Muscle layer of duodenum (tissue), 2 donors: ENCODE data around the gene SLC15A4.

ENCODE experiments used
- H3K27ac ChIP-seq: one replicate; pipeline ENCODE4 v1.7.0; 2013; ENCODE audit warnings: mild to moderate bottlenecking, low read length
- H3K27me3 ChIP-seq: one replicate; pipeline ENCODE4 v1.7.0; 2013; ENCODE audit warnings: low read depth, mild to moderate bottlenecking, control low read depth, low read length
- H3K36me3 ChIP-seq, 2 donors: one replicate each; pipeline ENCODE4 v1.7.0; 2013; ENCODE audit warnings: low read length in 2 of 2, control low read depth in 1 of 2, mild to moderate bottlenecking in 1 of 2; ENCODE audit not compliant: insufficient read depth in 2 of 2, control insufficient read depth in 1 of 2
- H3K4me1 ChIP-seq, 2 donors: one replicate each; pipeline ENCODE4 v1.7.0; 2013; ENCODE audit warnings: low read length in 2 of 2, mild to moderate bottlenecking in 2 of 2, control low read depth in 1 of 2, moderate library complexity in 1 of 2; ENCODE audit not compliant: insufficient read depth in 2 of 2, control insufficient read depth in 1 of 2
- H3K4me3 ChIP-seq, 2 donors: one replicate each; pipeline ENCODE4 v1.7.0; 2013; ENCODE audit warnings: low read length in 2 of 2, low read depth in 1 of 2, mild to moderate bottlenecking in 1 of 2
- H3K9me3 ChIP-seq, 2 donors: one replicate each; pipeline ENCODE4 v1.7.0; 2013; ENCODE audit warnings: low read length in 2 of 2, control low read depth in 1 of 2, mild to moderate bottlenecking in 1 of 2; ENCODE audit not compliant: control insufficient read depth in 1 of 2
- donor health status: healthy.

SLC15A4 gene

GRCh38 chr12:128823916-128824839 is at the start of gene SLC15A4:
SLC15A4 (minus strand) TSS chr12:128823958; CDS start chr12:128823943, 15 bp downstream.
- Histone ChIP-seq H3K36me3 (no peaks in the 10 kb centered on the region), H3K4me1 (peaks cover 0 to 28% of the 10 kb centered on the region in 2 donors), H3K27ac (peak within 1 kb of the TSS; percentile 79), H3K27me3 (no peaks in the 10 kb centered on the region), H3K9me3 (no peaks in the 10 kb centered on the region), H3K4me3 (peak within 1 kb of the TSS; percentile 83 to 93)

DNA sequence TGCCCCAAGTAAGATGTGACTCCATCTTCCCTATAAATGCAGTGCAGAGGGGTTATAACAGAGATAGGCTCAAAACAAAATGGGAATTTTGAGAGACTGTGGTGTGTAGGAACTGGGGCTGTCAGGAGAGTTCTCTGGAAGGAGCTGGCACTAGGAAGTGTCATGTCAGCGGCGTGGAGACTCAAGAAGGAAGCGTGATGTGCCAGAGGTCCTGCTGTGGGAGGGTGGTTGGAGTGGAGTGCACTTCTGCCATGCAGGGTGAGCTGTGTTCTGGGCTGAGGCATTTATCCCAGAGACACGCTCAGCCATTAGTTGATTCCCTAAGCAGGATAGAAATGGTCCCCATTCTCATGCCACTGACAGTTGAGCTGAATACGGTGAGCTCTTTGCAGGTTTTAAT is 48.5 kb upstream of the SLC15A4 start:
- Histone ChIP-seq H3K27ac (no peak overlapping the region), H3K4me1 (no peaks in the 10 kb centered on the region), H3K36me3 (no peaks in the 10 kb centered on the region), H3K4me3 (no peak overlapping the region), H3K9me3 (peaks cover 8 to 21% of the 10 kb centered on the region in 2 donors), H3K27me3 (no peaks in the 10 kb centered on the region)

- Histone ChIP-seq H3K9me3 (peaks cover 8 to 15% of the 10 kb centered on the region in 2 donors), H3K4me1 (no peaks in the 10 kb centered on the region), H3K27me3 (no peaks in the 10 kb centered on the region), H3K36me3 (no peaks in the 10 kb centered on the region), H3K27ac (no peak overlapping the region), H3K4me3 (no peak overlapping the region)
These were observed 47.7 kb upstream of the SLC15A4 start for GRCh38 chr12:128871516-128871892.

GRCh38 chr12:128867466-128867865 is 43.7 kb upstream of the SLC15A4 start:
- Histone ChIP-seq H3K36me3 (no peaks in the 10 kb centered on the region), H3K27me3 (no peaks in the 10 kb centered on the region), H3K4me3 (no peak overlapping the region), H3K4me1 (no peaks in the 10 kb centered on the region), H3K9me3 (no peaks in the 10 kb centered on the region), H3K27ac (no peak overlapping the region)

- Histone ChIP-seq H3K9me3 (no peaks in the 10 kb centered on the region), H3K27ac (no peak overlapping the region), H3K4me1 (no peaks in the 10 kb centered on the region), H3K4me3 (no peak overlapping the region), H3K36me3 (no peaks in the 10 kb centered on the region), H3K27me3 (no peaks in the 10 kb centered on the region)
These were observed 40.9 kb upstream of the SLC15A4 start for GRCh38 chr12:128864516-128865186.

DNA sequence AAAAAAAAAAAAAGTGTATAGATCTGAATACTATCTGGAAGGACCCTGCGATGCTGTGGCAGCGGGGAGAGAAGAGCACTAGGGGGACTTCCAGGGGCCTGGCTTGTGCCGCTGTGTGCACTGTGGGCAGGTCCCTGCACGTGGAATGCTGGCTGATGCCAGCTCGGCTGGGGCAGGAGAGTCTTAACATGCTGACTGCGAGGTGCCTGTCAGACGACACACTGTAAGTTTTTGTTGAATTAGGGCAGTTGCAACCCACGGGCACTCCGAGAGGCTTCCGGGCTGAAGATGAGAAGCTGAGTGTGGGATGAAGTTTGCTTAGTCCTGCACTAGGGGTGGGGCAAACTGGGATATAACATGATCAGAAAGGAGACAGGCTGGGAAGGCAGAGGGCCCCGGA is 40.2 kb upstream of the SLC15A4 start:
- no peaks in the 10 kb centered on the region for H3K4me1 ChIP-seq
- no peak overlapping the region for H3K27ac ChIP-seq
- no peak overlapping the region for H3K4me3 ChIP-seq

DNA sequence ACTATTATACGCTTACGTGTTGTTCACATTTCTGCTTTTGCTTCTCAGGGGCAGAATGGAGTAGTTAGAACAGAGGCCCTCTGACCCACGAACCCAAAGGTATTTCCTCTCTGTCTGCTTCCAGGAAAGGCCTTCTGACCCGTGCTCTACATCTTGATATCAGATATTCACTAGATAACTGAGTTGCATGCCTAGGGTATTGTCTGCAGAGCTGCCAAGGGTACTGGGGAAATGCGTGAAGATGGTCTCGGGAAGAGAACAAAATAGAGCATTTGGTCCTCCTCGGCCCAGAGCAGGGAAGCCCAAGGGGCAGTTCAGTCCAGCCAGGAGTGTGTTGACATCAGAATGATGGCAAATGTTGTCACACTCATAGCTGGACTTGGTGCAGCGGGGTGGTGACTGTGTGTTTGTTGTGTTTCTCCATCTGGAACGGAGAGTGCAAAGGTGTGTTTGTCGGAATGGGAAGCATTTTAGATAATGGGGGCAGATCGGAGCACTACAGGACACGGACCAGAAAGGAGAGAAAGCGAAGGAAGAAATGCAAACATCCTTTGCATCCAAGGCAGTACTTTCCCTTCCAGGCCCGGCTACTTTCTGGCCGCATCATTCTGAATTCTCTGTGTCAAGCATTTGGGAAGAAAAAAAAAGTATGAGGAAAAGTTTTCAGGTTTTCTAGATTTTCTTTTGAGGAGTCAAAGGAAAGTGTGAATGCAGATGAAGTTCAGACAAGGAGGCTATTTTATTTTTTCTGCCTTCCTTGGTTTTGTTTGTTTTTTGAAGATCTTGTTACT is 37.7 kb upstream of the SLC15A4 start:
- no peak overlapping the region for H3K27ac ChIP-seq

More for the DNA sequence above, 40.2 kb upstream of the SLC15A4 start:
- H3K9me3 ChIP-seq: no peaks in the 10 kb centered on the region
- no peaks in the 10 kb centered on the region for H3K36me3 ChIP-seq
- H3K27me3 ChIP-seq: no peaks in the 10 kb centered on the region

DNA sequence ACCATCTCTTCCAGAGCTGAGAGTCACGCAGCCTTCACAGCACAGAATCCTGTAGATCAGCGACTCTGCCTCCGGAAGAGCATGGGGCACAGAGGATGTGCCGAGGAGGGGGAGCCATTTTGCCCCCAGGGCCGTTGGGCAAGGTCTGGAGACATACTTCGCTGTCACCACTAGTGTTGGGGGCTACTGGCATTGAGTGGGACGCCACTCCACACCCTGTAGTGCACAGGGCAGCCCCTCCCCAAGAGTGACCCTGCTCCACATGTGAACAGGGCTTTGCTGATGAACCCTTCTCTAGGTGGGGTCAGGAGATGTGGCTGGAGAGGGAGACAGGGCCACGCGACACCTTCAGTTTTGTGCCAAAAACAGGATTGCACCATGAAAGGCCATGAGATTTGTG is 35.6 kb upstream of the SLC15A4 start:
- Histone ChIP-seq H3K36me3 (no peaks in the 10 kb centered on the region), H3K9me3 (no peaks in the 10 kb centered on the region), H3K4me1 (no peaks in the 10 kb centered on the region), H3K27ac (no peak overlapping the region), H3K4me3 (no peak overlapping the region), H3K27me3 (no peaks in the 10 kb centered on the region)

More for the DNA sequence above, 37.7 kb upstream of the SLC15A4 start:
- Histone ChIP-seq H3K36me3 (no peaks in the 10 kb centered on the region), H3K4me1 (no peaks in the 10 kb centered on the region), H3K27me3 (no peaks in the 10 kb centered on the region), H3K4me3 (no peak overlapping the region), H3K9me3 (no peaks in the 10 kb centered on the region)

GRCh38 chr12:128857133-128857763 is 33.5 kb upstream of the SLC15A4 start:
- H3K27me3 ChIP-seq: peaks cover 10% of the 10 kb centered on the region
- H3K36me3 ChIP-seq: no peaks in the 10 kb centered on the region
- H3K27ac ChIP-seq: no peak overlapping the region
- no peaks in the 10 kb centered on the region for H3K9me3 ChIP-seq
- H3K4me3 ChIP-seq: no peak overlapping the region
- H3K4me1 ChIP-seq: peaks cover 0 to 6% of the 10 kb centered on the region in 2 donors

- Histone ChIP-seq H3K4me1 (peaks cover 0 to 6% of the 10 kb centered on the region in 2 donors), H3K27ac (no peak overlapping the region)
These were observed 33.0 kb upstream of the SLC15A4 start for GRCh38 chr12:128856791-128857078.

More at GRCh38 chr12:128856791-128857078, 33.0 kb upstream of the SLC15A4 start:
- H3K36me3 ChIP-seq: no peaks in the 10 kb centered on the region
- H3K4me3 ChIP-seq: no peak overlapping the region
- no peaks in the 10 kb centered on the region for H3K9me3 ChIP-seq
- H3K27me3 ChIP-seq: peaks cover 10% of the 10 kb centered on the region
